ENCODE results near the gene C9orf43.

- TF ChIP-seq EZH2 (IDR thresholded peaks at IDR 0.05; ENCODE audit: borderline replicate concordance, low read depth, low read length, severe bottlenecking) (no peak), CTCF (IDR thresholded peaks at IDR 0.05; ENCODE audit: borderline replicate concordance, extremely low read depth, low read length, poor library complexity, severe bottlenecking) (no peak)
Observed at GRCh38 chr9:113416149-113416721, 5.7 kb downstream of the C9orf43 start.

Data from DND-41 (cell line).